Endodermal cell (in vitro differentiated cells): ENCODE measurements around the gene MIGA2. TPM values are rescaled to one million over a fixed set of nuclear protein-coding genes. Genes with fewer than 3 reads are reported as not detected.

Experiments
- DNase-seq: peaks from one replicate; pipeline ENCODE4 v3.0.0-alpha.2; 2017
- H3K27ac ChIP-seq: 2 replicates; pipeline ENCODE4 v1.5.1; 2013; ENCODE audit warnings: mild to moderate bottlenecking, low read depth, low read length, moderate library complexity
- H3K27me3 ChIP-seq: 2 replicates; pipeline ENCODE4 v1.6.1; 2013; ENCODE audit warnings: mild to moderate bottlenecking, low read length, moderate library complexity; ENCODE audit not compliant: insufficient read depth, control insufficient read depth, poor library complexity, severe bottlenecking
- H3K36me3 ChIP-seq: 2 replicates; pipeline ENCODE4 v1.7.0; 2013; ENCODE audit warnings: mild to moderate bottlenecking, low read length, moderate library complexity; ENCODE audit not compliant: control insufficient read depth, insufficient read depth
- H3K4me1 ChIP-seq: one replicate; pipeline ENCODE4 v1.7.0; 2013; ENCODE audit warnings: low read length; ENCODE audit not compliant: control insufficient read depth, insufficient read depth
- H3K4me3 ChIP-seq: 2 replicates; pipeline ENCODE4 v1.5.1; 2013; ENCODE audit warnings: mild to moderate bottlenecking, low read length, moderate library complexity
- H3K9ac ChIP-seq: 2 replicates; pipeline ENCODE4 v1.6.1; 2013; ENCODE audit warnings: mild to moderate bottlenecking, low read length, moderate library complexity; ENCODE audit not compliant: poor library complexity, severe bottlenecking; ENCODE audit errors: extremely low read depth
- H3K9me3 ChIP-seq: 2 replicates; pipeline ENCODE4 v1.6.1; 2013; ENCODE audit warnings: mild to moderate bottlenecking, low read length, moderate library complexity; ENCODE audit not compliant: control insufficient read depth
- H3K27ac Mint-ChIP-seq: 2 replicates; pipeline ENCODE4 v1.8.0; 2020; ENCODE audit warnings: mixed read lengths
- H3K27me3 Mint-ChIP-seq: 2 replicates; pipeline ENCODE4 v1.8.0; 2021; ENCODE audit warnings: mild to moderate bottlenecking, mixed read lengths; ENCODE audit not compliant: insufficient read depth
- H3K36me3 Mint-ChIP-seq: 2 replicates; pipeline ENCODE4 v1.8.0; 2020; ENCODE audit warnings: low read depth, mixed read lengths
- H3K4me1 Mint-ChIP-seq: 2 replicates; pipeline ENCODE4 v1.8.0; 2020; ENCODE audit warnings: mixed read lengths
- H3K4me3 Mint-ChIP-seq: 2 replicates; pipeline ENCODE4 v1.8.0; 2020; ENCODE audit warnings: mild to moderate bottlenecking, moderate library complexity, mixed read lengths
- H3K9me3 Mint-ChIP-seq: 2 replicates; pipeline ENCODE4 v1.8.0; 2020; ENCODE audit warnings: mild to moderate bottlenecking, mixed read lengths
- WGBS, 2 experiments: methylation state at CpG; one replicate each; pipeline versions ENCODE4 v1.1.5 to v1.1.7; 2013; ENCODE audit warnings: missing lambda C conversion rate in 2 of 2, mixed read lengths in 1 of 2; ENCODE audit not compliant: insufficient coverage in 1 of 2, insufficient read length in 1 of 2; 5-methylcytosine and 5-hydroxymethylcytosine counted together
- total RNA-seq, 2 donors: library from RNA; stranded (reverse); fragmentation: NEBNext Ultra II Directional in 1 of 2; extraction: Animal tissue kit (Norgen Biotek cat#: 25700) in 1 of 2; gene quantifications; 2 replicates in 1 of 2; 3 replicates in 1 of 2; pipeline ENCODE4 v1.2.1, GENCODE V29; 2021
- TF ChIP-seq, protein P1 (sequence below): fragments of 200-600 bp; sonication (generic); conservative IDR thresholded peaks from 2 replicates; pipeline ENCODE4 v1.5.0; 2021; ENCODE audit warnings: antibody characterized with exemption, mild to moderate bottlenecking

MIGA2 gene
- total RNA-seq, 2 donors from 2014 or later, result 41.4 to 41.5 TPM

DNA sequence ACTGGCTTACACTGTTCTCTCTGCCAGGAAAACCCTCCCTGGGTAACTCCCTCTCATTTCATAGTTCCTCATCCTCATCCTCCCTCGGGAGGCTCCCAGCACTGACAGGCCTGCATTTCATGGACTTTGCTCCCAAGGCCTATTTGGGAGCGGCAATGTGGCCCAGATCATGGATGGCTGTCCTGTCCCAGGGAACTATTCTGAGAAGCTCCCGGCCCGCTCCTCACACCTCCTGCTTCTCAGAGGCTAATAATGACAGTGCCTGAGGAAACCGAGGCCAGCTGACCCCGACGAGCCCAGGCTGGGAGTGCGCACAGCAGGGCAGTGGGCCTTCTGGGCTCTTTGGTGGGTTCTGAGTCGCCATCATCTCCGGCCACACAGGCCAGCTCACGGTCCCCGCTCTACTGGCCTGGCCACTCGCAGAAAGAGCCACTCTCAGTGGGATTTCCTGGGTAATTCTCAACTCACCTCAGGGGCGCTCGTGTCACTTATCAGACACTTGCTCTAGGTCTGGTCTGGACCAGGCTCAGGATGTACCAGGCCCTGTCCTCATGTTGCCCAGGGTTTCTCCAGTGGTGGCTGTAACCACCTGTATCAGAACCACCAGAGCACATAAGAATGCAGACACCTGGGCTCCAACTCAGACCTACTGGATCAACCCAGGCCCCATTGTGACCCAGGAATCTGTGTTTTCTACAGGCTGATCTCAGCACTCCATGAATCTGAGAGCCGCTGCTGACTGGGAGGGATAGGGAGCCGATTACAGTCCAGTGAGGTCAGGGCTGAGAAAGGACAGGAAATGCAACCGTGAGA, 42.5 kb downstream of the MIGA2 start:
- Histone ChIP-seq H3K27me3 (no peaks in the 10 kb centered on the region), H3K27ac (no peak overlapping the region), H3K9me3 (no peaks in the 10 kb centered on the region), H3K36me3 (no peaks in the 10 kb centered on the region), H3K9ac (no peak overlapping the region), H3K4me3 (no peak overlapping the region), H3K4me1 (peaks cover 3% of the 10 kb centered on the region)
- no peaks in the 10 kb centered on the region for H3K27me3 Mint-ChIP-seq
- no peak for DNase-seq
- peaks cover 7% of the 10 kb centered on the region for H3K4me1 Mint-ChIP-seq
- H3K36me3 Mint-ChIP-seq, result no peaks in the 10 kb centered on the region
- H3K27ac Mint-ChIP-seq, result no peak overlapping the region
- peak overlapping the region; percentile 80 for H3K4me3 Mint-ChIP-seq
- TF ChIP-seq, protein P1, sequence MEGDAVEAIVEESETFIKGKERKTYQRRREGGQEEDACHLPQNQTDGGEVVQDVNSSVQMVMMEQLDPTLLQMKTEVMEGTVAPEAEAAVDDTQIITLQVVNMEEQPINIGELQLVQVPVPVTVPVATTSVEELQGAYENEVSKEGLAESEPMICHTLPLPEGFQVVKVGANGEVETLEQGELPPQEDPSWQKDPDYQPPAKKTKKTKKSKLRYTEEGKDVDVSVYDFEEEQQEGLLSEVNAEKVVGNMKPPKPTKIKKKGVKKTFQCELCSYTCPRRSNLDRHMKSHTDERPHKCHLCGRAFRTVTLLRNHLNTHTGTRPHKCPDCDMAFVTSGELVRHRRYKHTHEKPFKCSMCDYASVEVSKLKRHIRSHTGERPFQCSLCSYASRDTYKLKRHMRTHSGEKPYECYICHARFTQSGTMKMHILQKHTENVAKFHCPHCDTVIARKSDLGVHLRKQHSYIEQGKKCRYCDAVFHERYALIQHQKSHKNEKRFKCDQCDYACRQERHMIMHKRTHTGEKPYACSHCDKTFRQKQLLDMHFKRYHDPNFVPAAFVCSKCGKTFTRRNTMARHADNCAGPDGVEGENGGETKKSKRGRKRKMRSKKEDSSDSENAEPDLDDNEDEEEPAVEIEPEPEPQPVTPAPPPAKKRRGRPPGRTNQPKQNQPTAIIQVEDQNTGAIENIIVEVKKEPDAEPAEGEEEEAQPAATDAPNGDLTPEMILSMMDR, result no peak
- WGBS, 2 experiments, result 87 to 89% methylated on average over 17 to 18 of the region's 18 CpGs
- H3K9me3 Mint-ChIP-seq, result no peaks in the 10 kb centered on the region

DNA sequence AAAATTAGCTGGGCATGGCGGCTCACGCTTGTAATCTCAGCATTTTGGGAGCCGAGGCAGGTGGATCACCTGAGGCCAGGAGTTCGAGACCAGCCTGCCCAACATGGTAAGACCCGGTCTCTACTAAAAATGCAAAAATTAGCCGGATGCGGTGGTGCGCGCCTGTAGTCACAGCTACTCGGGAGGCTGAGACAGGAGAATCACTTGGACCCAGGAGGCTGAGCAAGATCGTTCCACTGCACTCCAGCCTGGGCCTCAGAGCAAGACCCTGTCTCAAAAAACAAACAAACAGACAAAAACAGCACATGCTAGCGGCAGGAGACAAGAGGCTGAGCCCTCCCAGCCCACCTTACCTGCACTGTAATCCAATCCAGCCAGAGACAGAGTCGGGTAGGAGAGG, 43.4 kb downstream of the MIGA2 start:
- H3K27ac Mint-ChIP-seq, result peak overlapping the region; percentile 92
- peak overlapping the region; percentile 53 for H3K9ac ChIP-seq
- no peak overlapping the region for H3K27ac ChIP-seq

DNA sequence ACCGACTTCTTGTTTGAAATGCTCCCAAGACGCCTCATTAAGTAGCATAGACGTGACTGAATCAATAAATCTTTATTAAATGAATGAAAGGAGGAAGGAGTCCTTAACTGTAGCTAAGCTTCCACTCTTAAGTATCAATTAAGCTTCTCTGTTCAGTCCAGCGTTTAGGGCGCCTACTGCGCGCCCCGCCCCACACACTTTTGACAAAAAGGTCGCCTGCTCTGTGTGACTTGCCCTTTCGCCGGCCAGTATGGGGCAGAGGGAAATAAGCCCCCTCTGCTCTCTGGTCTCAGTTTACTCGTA, 43.8 kb downstream of the MIGA2 start:
- H3K9me3 ChIP-seq, result no peaks in the 10 kb centered on the region
- no peak overlapping the region for H3K27ac ChIP-seq
- H3K9me3 Mint-ChIP-seq, result no peaks in the 10 kb centered on the region
- peak overlapping the region; percentile 80 for H3K4me3 Mint-ChIP-seq
- H3K27ac Mint-ChIP-seq, result peak overlapping the region; percentile 92
- no peak for DNase-seq
- peak overlapping the region; percentile 94 for H3K4me3 ChIP-seq
- H3K4me1 ChIP-seq, result peaks cover 3% of the 10 kb centered on the region
- peaks cover 7% of the 10 kb centered on the region for H3K4me1 Mint-ChIP-seq
- H3K27me3 ChIP-seq, result no peaks in the 10 kb centered on the region
- WGBS, 2 experiments, result 9 to 16% methylated on average over 12 of the region's 12 CpGs
- peaks cover 5% of the 10 kb centered on the region for H3K36me3 ChIP-seq
- TF ChIP-seq, protein P1, result no peak
- peaks cover 2% of the 10 kb centered on the region for H3K36me3 Mint-ChIP-seq
- H3K9ac ChIP-seq, result peak overlapping the region; percentile 53
- H3K27me3 Mint-ChIP-seq, result no peaks in the 10 kb centered on the region

More for the DNA sequence above, 43.4 kb downstream of the MIGA2 start:
- Mint-ChIP-seq H3K4me1 (peaks cover 7% of the 10 kb centered on the region), H3K9me3 (no peaks in the 10 kb centered on the region), H3K4me3 (peak overlapping the region; percentile 80), H3K27me3 (no peaks in the 10 kb centered on the region), H3K36me3 (peaks cover 2% of the 10 kb centered on the region)
- Histone ChIP-seq H3K27me3 (no peaks in the 10 kb centered on the region), H3K9me3 (no peaks in the 10 kb centered on the region), H3K4me3 (peak overlapping the region; percentile 94), H3K36me3 (peaks cover 5% of the 10 kb centered on the region), H3K4me1 (peaks cover 3% of the 10 kb centered on the region)
- DNase-seq, result no peak
- 87 to 89% methylated on average over 12 to 13 of the region's 13 CpGs for WGBS, 2 experiments
- TF ChIP-seq, protein P1, result no peak
